Measurements from ENCODE around the gene FAM13A. TPM values are rescaled to one million over a fixed set of nuclear protein-coding genes. Genes with fewer than 3 reads are reported as not detected.

FAM13A gene
- total and polyA plus RNA-seq, 2 donors (not counting 3 experiments of a cell fraction or from before 2014, with no cell fraction given): 3.3 to 10.5 TPM

DNA sequence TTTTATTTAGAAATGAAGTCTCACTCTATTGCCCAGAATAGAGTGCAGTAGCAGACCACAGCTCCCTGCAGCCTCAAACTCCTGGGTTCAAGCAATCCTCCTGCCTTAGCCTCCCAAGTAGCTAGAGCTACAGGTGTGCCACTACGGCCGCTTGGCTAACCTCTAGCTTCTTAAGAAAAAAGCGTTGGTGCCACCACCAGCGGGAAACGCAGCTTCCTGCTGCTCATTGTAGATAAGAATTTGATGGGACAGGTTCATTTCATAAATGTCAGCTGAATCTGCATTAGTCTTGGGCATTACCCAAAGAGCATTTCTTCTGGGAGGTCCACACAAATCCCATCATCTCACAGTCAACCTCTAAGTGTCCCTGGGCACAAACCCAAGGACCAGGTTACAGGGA lies 326.2 kb downstream of the FAM13A start:
- ChIA-PET POLR2A (no interaction called here), CTCF (interaction anchor here (0.7 to 2.2 kb wide), 3 partner anchors 28 to 60 kb away, joined by 3 to 9 read pairs (median 3); no protein-coding TSS in a partner anchor)
- DNase-seq (ENCODE audit: low read depth, low spot score) (no peak), FAIRE-seq (no peak)
- TF ChIP-seq CTCF (IDR thresholded peaks at IDR 0.05; ENCODE audit: extremely low read depth in 1 of 2, insufficient read depth in 1 of 2, low read depth in 1 of 2, low read length in 2 of 2) (no peak), GATA2 (IDR thresholded peaks at IDR 0.05; ENCODE audit: insufficient read depth, insufficient read length, low read depth, low read length) (no peak), JUN (IDR thresholded peaks at IDR 0.05; ENCODE audit: borderline replicate concordance, insufficient read depth, insufficient read length, low read depth) (no peak), MAX (IDR thresholded peaks at IDR 0.05; ENCODE audit: insufficient read depth, insufficient read length) (no peak), EZH2 (IDR thresholded peaks at IDR 0.05; ENCODE audit: borderline replicate concordance, low read depth, low read length, severe bottlenecking) (no peak), MYC (IDR thresholded peaks at IDR 0.05; ENCODE audit: low read depth, low read length) (no peak), POLR2A (IDR thresholded peaks at IDR 0.05; ENCODE audit: low read depth, low read length) (no peak), FOS (IDR thresholded peaks at IDR 0.05; ENCODE audit: borderline replicate concordance, insufficient read depth, low read length) (no peak), POLR2AphosphoS5 (IDR thresholded peaks at IDR 0.05; ENCODE audit: insufficient read depth, low read depth, low read length) (no peak)
- dilution Hi-C loops (cut with MboI; ENCODE audit: extremely low pct_ligation_motif_present, low sequenced_read_pairs) (no loop called here), intact Hi-C loops (cut with micrococcal nuclease) (no loop called here)
- peaks cover 6% of the 10 kb centered on the region in 2 experiments for H3K36me3 ChIP-seq (ENCODE audit: control insufficient read depth in 2 of 2, extremely low read depth in 1 of 2, insufficient read depth in 2 of 2, low read length in 2 of 2)
- no peak overlapping the region for H3K27ac ChIP-seq (ENCODE audit: insufficient read depth, low read depth, low read length)
- no peaks in the 10 kb centered on the region for H3K27me3 ChIP-seq (ENCODE audit: control insufficient read depth in 2 of 2, insufficient read depth in 2 of 2, low read length in 2 of 2)
- no peaks in the 10 kb centered on the region for H4K20me1 ChIP-seq (replicated peaks; ENCODE audit: control insufficient read depth, extremely low read depth, insufficient read depth, low read length)
- no peaks in the 10 kb centered on the region for H3K9me3 ChIP-seq (replicated peaks; ENCODE audit: control insufficient read depth, insufficient read depth, low read length)
- no peak overlapping the region for H3K4me3 ChIP-seq (replicated peaks in 1 of 3; ENCODE audit: insufficient read depth in 1 of 3, low read depth in 1 of 3, low read length in 3 of 3)
- H3K4me1 ChIP-seq (ENCODE audit: control insufficient read depth, extremely low read depth, insufficient read depth, low read length): peaks cover 8% of the 10 kb centered on the region
- no peaks in the 10 kb centered on the region for H3K9me1 ChIP-seq (replicated peaks; ENCODE audit: control insufficient read depth, extremely low read depth, insufficient read depth, low read length)
- no TSS peak for BruUV-seq (replicated peaks)
- no peaks in the 10 kb centered on the region for H3K79me2 ChIP-seq (ENCODE audit: control insufficient read depth, insufficient read depth, low read length)
- H2AFZ ChIP-seq (ENCODE audit: low read depth, low read length): no peak overlapping the region
- H3K9ac ChIP-seq (replicated peaks; ENCODE audit: extremely low read depth, insufficient read depth, low read length): no peak overlapping the region
- no peak overlapping the region for H3K4me2 ChIP-seq (ENCODE audit: insufficient read depth, low read length)
